Ectodermal cell (in vitro differentiated cells): ENCODE measurements around the gene HEMK1.

Source experiments
- H3K27ac ChIP-seq: 2 replicates; pipeline ENCODE4 v1.7.0; 2013; ENCODE audit warnings: mild to moderate bottlenecking, low read depth, low read length; ENCODE audit not compliant: insufficient read depth, poor library complexity, severe bottlenecking
- H3K27me3 ChIP-seq: 2 replicates; pipeline ENCODE4 v1.7.0; 2013; ENCODE audit warnings: mild to moderate bottlenecking, low read length; ENCODE audit not compliant: insufficient read depth, control insufficient read depth, poor library complexity, severe bottlenecking
- H3K36me3 ChIP-seq: one replicate; pipeline ENCODE4 v1.7.0; 2013; ENCODE audit warnings: low read length; ENCODE audit not compliant: control insufficient read depth, insufficient read depth
- H3K4me1 ChIP-seq: one replicate; pipeline ENCODE4 v1.7.0; 2013; ENCODE audit warnings: low read length; ENCODE audit not compliant: control insufficient read depth, insufficient read depth
- H3K4me3 ChIP-seq: 2 replicates; pipeline ENCODE4 v1.7.0; 2013; ENCODE audit warnings: low read depth, low read length, control low read depth; ENCODE audit not compliant: insufficient read depth
- H3K9me3 ChIP-seq: 2 replicates; pipeline ENCODE4 v1.7.0; 2013; ENCODE audit warnings: mild to moderate bottlenecking, low read length, moderate library complexity; ENCODE audit not compliant: control insufficient read depth
- WGBS, 2 experiments: methylation state at CpG; one replicate each; pipeline ENCODE4 v1.1.7; 2013; ENCODE audit warnings: missing lambda C conversion rate in 2 of 2; 5-methylcytosine and 5-hydroxymethylcytosine counted together

HEMK1 gene

DNA sequence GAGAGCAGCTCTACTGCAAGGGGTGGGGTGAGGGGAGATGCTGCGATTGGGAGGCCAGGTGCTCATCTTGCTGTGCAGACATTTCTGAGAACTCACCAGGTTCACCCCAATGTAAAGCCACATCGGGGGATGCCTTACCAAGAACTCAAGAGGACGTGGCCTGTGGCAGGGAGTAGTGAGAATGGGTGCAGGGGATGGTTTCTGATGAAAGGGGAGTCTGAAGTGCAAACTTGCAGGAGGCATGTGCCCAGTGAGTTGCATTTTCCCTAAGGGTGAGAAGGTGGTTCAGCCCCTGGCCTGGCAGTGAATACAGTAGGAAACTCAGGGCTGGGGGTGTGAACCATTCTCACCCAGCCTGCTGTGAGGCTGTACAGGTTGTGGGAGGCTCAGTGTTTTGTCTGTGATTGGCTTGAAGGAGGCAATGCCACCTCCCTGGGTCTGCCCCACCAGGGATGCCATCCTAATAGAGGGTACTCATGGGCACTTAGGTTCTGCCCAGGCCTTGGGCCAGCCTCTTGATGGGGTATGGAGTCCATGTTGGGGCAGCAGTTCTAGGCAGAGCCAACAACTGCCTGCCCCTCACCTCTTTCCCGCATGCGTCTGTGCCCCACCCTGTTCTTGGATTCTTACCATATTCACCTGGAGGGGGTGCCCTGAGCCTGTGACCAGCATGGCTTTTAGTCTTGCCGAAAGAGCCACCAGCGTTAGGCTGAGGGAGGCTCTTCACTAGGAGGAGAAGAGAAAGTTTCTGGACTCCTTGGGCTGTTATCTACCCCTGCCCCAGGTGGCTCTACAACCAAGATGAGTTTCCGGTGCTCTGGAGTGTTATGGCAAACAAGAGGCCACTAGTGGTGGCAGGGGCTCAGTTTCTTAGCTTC, 4.5 kb downstream of the HEMK1 start:
- H3K4me1 ChIP-seq, result no peaks in the 10 kb centered on the region
- H3K27me3 ChIP-seq, result no peaks in the 10 kb centered on the region
- H3K36me3 ChIP-seq, result peaks cover 2% of the 10 kb centered on the region
- no peak overlapping the region for H3K27ac ChIP-seq
- 84 to 92% methylated on average over 8 of the region's 8 CpGs for WGBS, 2 experiments
- H3K4me3 ChIP-seq, result no peak overlapping the region
- no peaks in the 10 kb centered on the region for H3K9me3 ChIP-seq

- H3K36me3 ChIP-seq, result peaks cover 5% of the 10 kb centered on the region
- H3K27ac ChIP-seq, result no peak overlapping the region
- WGBS, 2 experiments, result 83 to 91% methylated on average over 1 of the region's 1 CpG
- no peaks in the 10 kb centered on the region for H3K9me3 ChIP-seq
- no peaks in the 10 kb centered on the region for H3K27me3 ChIP-seq
- no peak overlapping the region for H3K4me3 ChIP-seq
- H3K4me1 ChIP-seq, result no peaks in the 10 kb centered on the region
Measured at GRCh38 chr3:50574444-50574831, 5.1 kb downstream of the HEMK1 start.

DNA sequence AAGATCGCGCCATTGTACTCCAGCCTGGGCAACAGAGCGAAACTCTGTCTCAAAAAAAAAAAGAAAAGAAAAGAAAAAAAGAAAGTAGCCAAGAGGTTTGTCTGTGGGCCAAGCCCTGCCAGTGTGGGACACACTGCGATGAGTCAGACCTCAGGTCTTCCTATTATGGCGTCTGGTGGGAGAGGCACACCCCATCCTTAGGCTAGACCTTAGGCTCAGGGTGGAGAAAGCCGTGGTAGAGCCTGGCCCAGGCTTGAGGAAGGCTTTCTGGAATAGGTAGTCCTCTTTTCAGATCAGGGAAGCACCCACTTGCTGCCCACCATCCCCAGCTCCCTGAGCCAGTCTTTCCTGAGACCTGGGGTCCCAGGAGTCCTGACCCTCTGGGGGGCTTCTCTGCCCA, 6.0 kb downstream of the HEMK1 start:
- Histone ChIP-seq H3K27ac (no peak overlapping the region), H3K4me1 (no peaks in the 10 kb centered on the region), H3K9me3 (no peaks in the 10 kb centered on the region), H3K4me3 (no peak overlapping the region), H3K27me3 (no peaks in the 10 kb centered on the region), H3K36me3 (peaks cover 5% of the 10 kb centered on the region)
- 94 to 95% methylated on average over 6 of the region's 6 CpGs for WGBS, 2 experiments

GRCh38 chr3:50577348-50577747, 8.0 kb downstream of the HEMK1 start:
- H3K36me3 ChIP-seq, result peaks cover 5% of the 10 kb centered on the region
- H3K27me3 ChIP-seq, result no peaks in the 10 kb centered on the region
- H3K9me3 ChIP-seq, result no peaks in the 10 kb centered on the region
- H3K4me1 ChIP-seq, result no peaks in the 10 kb centered on the region
- H3K27ac ChIP-seq, result no peak overlapping the region
- H3K4me3 ChIP-seq, result no peak overlapping the region
- 98 to 100% methylated on average over 2 of the region's 2 CpGs for WGBS, 2 experiments

DNA sequence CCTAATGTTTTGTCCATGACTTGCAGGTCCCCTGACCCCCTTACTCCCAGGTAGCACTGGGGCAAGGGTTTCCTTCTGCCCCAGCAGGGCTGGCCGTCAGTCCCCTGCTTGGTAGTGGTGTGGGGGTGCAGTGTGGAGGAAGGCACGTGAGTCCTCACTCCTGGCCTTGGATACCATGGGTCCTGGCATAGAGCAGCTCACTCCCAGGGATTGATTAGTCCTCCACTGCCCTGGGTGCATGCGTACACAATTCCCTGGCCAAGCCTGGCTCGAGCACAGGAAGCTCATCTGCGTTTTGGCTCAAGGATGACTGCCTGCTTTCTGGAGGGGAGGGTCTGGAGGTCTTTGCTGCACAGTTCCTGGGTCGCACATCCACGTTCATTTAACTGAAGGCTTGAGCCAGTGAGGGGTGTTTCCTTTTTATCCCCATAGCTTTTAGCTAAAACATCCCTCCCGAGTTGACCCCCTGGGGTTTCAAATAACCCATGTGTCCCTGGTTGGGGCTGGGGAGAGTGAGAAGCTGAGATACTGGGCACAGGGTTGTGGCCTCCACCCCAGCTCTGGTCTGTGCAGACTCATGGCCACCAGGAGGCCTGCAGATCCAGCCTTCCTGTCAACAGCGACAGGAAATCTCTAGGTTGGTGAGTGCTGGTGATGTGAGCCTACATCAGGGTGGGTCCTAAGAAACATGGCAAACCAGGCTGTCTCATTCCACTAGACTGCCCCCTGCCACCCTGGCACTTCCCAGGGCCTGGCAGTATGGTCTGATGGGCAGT, 11.5 kb downstream of the HEMK1 start:
- Histone ChIP-seq H3K4me3 (no peak overlapping the region), H3K27ac (no peak overlapping the region), H3K36me3 (peaks cover 5% of the 10 kb centered on the region), H3K4me1 (no peaks in the 10 kb centered on the region), H3K9me3 (no peaks in the 10 kb centered on the region), H3K27me3 (no peaks in the 10 kb centered on the region)
- WGBS, 2 experiments, result 92 to 93% methylated on average over 9 of the region's 9 CpGs

GRCh38 chr3:50581459-50581842, 12.1 kb downstream of the HEMK1 start:
- Histone ChIP-seq H3K27ac (no peak overlapping the region), H3K4me1 (no peaks in the 10 kb centered on the region), H3K9me3 (no peaks in the 10 kb centered on the region), H3K36me3 (peaks cover 5% of the 10 kb centered on the region), H3K4me3 (no peak overlapping the region), H3K27me3 (no peaks in the 10 kb centered on the region)
- WGBS, 2 experiments, result 92 to 97% methylated on average over 2 of the region's 2 CpGs

DNA sequence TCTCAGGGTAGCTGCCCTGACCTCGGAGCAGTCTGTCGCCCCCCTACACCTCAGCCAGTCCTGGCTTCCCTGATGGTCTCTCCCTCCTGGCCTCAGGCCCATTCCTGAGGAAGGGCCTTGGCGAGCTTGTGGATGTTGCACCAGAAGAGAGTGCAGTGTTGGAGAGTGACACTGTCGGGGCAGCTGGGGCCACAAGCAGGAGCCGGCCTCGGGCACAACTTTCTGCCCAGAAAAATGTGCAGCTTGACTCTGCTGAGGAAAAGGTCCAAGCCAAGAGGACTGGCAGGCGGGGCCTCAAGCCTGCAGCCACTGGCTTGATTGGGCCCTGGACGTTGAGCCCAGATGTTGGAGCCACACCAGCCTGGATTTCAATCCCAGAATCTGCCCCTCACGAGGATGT, 12.8 kb downstream of the HEMK1 start:
- H3K9me3 ChIP-seq, result no peaks in the 10 kb centered on the region
- no peaks in the 10 kb centered on the region for H3K27me3 ChIP-seq
- 83% methylated on average over 9 of the region's 9 CpGs for WGBS, 2 experiments
- H3K36me3 ChIP-seq, result peaks cover 5% of the 10 kb centered on the region
- no peak overlapping the region for H3K27ac ChIP-seq
- H3K4me1 ChIP-seq, result no peaks in the 10 kb centered on the region
- no peak overlapping the region for H3K4me3 ChIP-seq

GRCh38 chr3:50583897-50584296, 14.6 kb downstream of the HEMK1 start:
- H3K4me3 ChIP-seq, result no peak overlapping the region
- no peak overlapping the region for H3K27ac ChIP-seq
- 93 to 94% methylated on average over 6 of the region's 6 CpGs for WGBS, 2 experiments

GRCh38 chr3:50584391-50584790, 15.1 kb downstream of the HEMK1 start:
- Histone ChIP-seq H3K4me3 (no peak overlapping the region), H3K4me1 (no peaks in the 10 kb centered on the region), H3K9me3 (no peaks in the 10 kb centered on the region), H3K36me3 (no peaks in the 10 kb centered on the region), H3K27me3 (no peaks in the 10 kb centered on the region), H3K27ac (no peak overlapping the region)
- 87 to 92% methylated on average over 2 of the region's 2 CpGs for WGBS, 2 experiments

More at GRCh38 chr3:50583897-50584296, 14.6 kb downstream of the HEMK1 start:
- H3K9me3 ChIP-seq, result no peaks in the 10 kb centered on the region
- peaks cover 2% of the 10 kb centered on the region for H3K36me3 ChIP-seq
- no peaks in the 10 kb centered on the region for H3K4me1 ChIP-seq
- no peaks in the 10 kb centered on the region for H3K27me3 ChIP-seq
